ENCODE results near the gene ERBB4.
"Not testable (repeated sequence)": the region's sequence is repeated elsewhere in the genome, so short reads cannot be mapped to it uniquely, and the experiment has no call there.

Gene ERBB4

GRCh38 chr2:212193803-212194202, 344.8 kb downstream of the ERBB4 start:
- no peak for DNase-seq

- no peak for DNase-seq
These were observed 345.5 kb downstream of the ERBB4 start for GRCh38 chr2:212193056-212193455.

GRCh38 chr2:212191438-212191837, 347.2 kb downstream of the ERBB4 start:
- not testable (repeated sequence) for DNase-seq

DNA sequence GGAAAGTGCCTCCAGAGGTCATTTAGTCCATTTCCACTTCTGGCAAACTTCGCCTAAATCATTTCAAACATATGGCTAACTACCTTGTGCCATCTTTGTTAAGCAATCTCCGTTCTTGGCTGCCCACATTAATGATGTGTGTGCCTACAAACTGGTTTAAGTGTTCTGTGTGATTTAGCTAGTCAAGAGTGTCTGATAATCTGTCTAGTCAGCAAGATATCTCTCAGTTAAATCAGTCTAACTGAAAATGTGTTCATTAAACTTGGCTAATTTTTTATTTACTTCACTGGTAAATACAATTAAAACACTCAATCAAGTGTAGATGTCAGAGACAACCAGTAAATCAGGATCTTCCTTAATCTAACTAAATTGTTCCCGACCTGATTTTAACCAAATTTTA, 352.4 kb downstream of the ERBB4 start:
- DNase-seq, result no peak

GRCh38 chr2:212181646-212182045, 357.0 kb downstream of the ERBB4 start:
- DNase-seq, result no peak

- no peak for DNase-seq
These were observed 358.1 kb downstream of the ERBB4 start for GRCh38 chr2:212180408-212181083.

DNA sequence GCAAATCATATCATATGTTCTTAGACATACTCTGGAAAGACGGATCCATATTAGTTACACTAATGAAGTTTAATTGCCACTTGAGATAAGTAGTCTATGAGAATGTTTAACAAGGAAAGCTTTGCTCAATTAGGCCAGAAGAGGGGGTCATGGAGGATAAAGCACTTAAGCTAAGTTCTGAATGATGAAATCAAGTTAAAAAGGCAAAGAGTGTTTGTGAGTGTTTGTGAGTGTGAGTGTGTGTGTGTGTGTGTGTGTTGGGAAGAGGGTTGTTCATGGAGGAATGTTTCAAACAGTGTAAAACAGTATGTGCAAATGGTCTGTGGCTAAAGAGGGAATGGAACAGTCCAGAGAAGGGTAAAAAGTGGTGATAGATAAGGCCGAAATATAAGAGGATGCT, 360.9 kb downstream of the ERBB4 start:
- no peak for DNase-seq

DNA sequence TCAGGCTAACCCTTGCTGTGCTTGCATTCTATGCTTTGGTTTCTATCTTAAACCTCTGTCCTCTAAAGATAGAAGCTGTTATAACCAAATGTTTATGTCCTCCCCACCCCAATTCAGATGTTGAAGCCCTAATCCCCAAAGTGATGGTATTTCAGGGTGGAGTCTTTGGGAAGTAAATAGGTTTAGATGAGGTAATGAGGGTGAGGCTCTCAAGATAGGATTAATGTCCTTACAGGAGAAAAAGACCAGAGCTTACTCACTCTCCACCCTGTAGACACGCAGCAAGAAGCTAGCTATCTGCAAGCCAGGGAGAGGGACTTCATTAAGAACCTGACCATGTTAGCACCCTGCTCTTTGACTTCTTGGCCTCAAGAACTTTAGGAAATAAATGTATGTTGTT, 362.5 kb downstream of the ERBB4 start:
- no peak for DNase-seq

- DNase-seq, result no peak
These were observed 364.7 kb downstream of the ERBB4 start for GRCh38 chr2:212173756-212174510.

DNA sequence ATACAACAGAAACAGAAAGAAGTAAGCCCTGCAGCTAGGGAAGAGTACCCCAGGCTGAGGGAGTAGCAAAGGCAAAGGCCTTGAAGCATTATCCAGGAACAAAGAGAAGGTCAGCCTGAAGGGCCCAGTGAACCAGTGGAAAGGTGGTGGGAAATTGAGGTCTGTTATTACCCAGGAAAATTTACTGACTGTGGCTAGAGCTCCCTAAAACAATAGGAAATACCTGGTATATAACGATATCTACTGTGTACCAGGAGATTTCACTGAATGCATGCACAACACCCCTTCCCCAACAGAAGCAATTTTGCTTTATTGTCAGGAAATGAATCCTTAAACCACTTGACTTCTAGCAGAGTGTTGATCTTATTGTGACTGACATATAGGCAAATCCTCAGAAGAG, 365.3 kb downstream of the ERBB4 start:
- no peak for DNase-seq

DNA sequence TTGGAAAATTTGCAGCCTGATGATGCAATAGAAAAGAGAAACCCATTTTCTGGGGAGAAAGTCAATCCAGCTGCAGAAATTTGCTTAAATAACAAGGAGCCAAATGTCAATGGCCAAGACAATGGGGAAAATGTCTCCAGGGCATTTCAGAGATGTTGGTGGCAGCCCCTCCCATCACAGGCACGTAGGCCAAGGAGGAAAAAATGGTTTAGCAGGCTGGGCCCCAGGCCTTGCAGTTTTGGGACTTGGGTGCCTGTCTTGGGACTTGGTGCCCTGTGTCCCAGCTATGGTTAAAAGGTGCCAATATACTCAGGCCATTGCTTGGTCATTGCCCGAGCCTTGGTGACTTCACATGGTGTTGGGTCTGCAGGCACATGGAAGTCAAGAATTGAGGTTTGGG, 368.2 kb downstream of the ERBB4 start:
- no peak for DNase-seq

- DNase-seq, result no peak
These were observed 380.5 kb downstream of the ERBB4 start for GRCh38 chr2:212158081-212158480.

GRCh38 chr2:212157012-212157411, 381.6 kb downstream of the ERBB4 start:
- DNase-seq, result no peak

DNA sequence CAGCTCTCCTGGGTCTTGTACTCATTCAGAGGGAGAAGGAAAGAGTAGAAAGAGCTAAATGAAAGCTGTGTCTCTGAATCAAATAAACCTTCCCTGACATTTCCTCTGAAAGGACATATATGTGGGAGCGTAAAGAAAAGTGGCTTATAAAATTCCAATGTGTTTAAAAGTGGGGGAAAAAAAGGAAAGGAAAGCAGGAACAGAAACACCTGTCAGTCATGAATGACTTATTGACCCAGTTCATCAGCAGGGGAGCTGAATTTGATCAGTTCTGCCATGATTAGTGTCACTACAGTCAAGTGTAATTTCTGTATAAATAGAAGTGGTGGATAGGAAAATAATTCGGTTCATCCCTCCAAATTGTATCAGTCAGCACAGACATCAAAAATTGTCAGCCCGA, 382.5 kb downstream of the ERBB4 start:
- no peak for DNase-seq

- DNase-seq, result no peak
These were observed 384.1 kb downstream of the ERBB4 start for GRCh38 chr2:212154477-212154878.

GRCh38 chr2:212153923-212154322, 384.7 kb downstream of the ERBB4 start:
- DNase-seq, result no peak

DNA sequence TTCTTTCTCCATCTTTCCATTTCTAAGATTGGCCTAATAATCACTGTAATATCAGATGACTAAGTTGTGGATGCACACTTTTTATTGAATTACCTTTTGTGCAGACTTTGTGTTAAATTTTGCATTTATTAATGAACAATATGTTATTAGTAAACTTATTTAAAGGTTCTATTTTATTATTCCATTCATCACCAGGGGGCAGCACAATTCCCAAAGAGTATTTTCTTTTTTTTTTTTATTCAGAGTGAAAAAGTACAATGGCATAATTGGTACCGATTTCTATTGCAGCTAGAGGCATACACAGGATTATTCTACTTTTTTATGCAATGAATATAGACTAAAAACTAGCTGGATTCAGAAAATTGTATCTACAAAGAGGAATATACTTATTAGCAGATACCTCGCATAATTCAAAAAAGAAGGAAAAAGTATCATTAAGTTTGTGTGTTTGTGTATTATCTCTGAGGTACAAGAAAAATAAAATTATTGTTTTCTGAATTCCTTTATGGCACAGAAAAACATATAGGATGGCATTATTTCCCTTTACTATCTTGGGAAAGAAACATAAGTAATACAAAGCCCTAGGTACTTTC, 390.6 kb downstream of the ERBB4 start:
- DNase-seq, result no peak

DNA sequence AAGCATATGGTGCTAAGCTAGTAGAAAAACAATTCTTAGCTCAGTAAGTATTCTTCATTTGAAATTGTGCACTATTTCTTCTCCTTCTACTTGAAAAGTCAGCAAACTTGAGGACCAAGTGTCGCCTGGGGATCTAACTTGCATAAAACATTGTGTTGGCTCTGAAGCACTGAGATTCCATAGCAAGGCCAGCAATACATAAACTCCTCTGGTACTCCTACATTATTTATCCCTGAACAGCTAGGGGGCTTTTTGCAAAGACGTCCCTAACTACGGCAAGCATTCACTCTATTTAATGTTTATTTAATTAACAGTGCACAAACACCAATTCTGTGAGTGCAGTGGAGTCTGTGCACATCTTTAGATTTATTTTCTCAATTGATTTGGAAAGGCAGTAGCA, 392.2 kb downstream of the ERBB4 start:
- no peak for DNase-seq

DNA sequence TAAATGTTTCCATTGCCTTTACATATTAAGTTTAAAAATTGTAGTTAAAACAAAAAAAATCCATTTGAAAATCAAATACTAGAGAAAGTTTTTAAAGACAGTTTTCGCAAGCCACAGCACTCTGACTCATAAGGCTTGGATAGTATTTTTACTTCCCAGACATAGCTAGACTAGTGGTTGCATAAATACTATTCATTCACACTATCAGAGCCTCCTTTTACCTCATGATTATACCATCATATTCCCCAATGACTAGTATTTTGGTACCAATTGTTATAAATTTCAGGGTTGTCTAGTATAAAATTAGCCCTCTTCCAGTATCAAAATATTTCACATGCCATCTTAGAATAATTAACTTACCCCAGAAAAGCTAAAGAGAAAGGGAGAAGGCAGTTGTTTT, 393.5 kb downstream of the ERBB4 start:
- DNase-seq, result no peak

GRCh38 chr2:212142631-212143030, 396.0 kb downstream of the ERBB4 start:
- DNase-seq, result no peak

DNA sequence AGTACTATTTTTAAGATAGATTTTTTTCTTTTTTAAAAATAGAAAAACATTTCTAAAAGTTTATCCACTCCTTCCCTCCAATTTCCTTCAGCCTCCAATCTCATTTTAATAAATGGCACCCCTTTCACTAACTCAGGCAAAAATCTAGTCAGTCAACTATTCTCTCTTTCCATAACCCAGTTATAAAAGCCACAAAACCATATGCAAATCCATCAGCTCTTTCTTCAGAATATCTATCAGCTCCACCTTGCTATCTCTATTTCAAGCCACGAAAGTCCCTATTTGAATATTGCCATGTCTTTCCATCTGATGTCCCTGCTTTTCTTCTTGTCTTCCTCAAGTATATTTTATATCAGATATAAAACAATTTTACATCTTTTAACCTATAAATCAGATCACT, 397.1 kb downstream of the ERBB4 start:
- no peak for DNase-seq

- no peak for DNase-seq
These were observed 402.3 kb downstream of the ERBB4 start for GRCh38 chr2:212136216-212136795.

DNA sequence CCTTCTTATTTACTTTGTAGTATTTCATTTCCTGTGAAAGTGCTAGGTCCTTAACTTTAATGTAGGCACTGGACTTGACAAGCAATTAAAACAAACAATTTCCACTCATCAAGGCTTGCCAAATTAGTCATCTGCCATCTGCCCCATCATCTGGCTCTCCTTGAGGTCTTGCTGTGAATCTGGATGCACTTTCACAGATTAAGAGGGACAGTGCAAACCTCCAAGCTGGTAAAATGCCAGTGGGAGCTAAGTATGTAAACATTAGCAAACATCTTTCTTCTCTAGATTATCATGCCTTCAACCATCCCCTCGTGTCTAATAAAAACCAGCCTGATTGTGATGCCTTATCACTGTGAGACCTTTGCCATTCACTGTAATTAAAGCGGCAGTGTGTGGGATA, 402.9 kb downstream of the ERBB4 start:
- DNase-seq, result peak; percentile 32

DNA sequence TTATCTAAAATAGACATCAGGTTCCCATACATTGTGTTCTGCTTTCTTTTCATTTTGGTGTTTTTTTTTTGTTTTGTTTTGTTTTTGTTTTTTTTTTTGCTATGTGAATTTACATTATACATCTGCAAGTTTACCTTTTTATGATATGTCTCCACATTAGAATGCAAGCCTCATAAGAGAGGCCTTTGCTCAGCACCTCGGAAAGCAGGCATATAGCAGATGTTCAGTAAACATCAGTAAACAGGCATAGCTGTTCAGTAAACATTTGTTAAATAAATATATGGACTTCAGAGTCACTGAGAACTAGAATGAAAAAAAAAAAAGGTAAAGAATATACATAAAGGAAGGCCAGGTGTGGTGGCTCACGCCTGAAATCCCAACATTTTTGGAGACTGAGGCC, 405.3 kb downstream of the ERBB4 start:
- DNase-seq, result no peak

Measured in NCI-H1417 treated with DMSO at 0.1 percent for 48 hours (cell line).